KMS-11 (cell line): ENCODE data around the gene DNAH17.

ENCODE experiments used
- H2AFZ ChIP-seq: fragments of 200-600 bp; sonication (generic); 2 replicates; pipeline ENCODE4 v1.6.1; 2016; ENCODE audit warnings: antibody characterized with exemption, mixed run types, low read depth
- H3K27ac ChIP-seq: fragments of 200-600 bp; sonication (generic); 2 replicates; pipeline ENCODE4 v1.6.1; 2016; ENCODE audit warnings: mild to moderate bottlenecking, mixed run types
- H3K27me3 ChIP-seq: fragments of 200-600 bp; sonication (generic); 2 replicates; pipeline ENCODE4 v1.6.1; 2017; ENCODE audit warnings: mild to moderate bottlenecking, low read depth, mixed run types, moderate library complexity; ENCODE audit not compliant: insufficient read depth
- H3K36me3 ChIP-seq: fragments of 200-600 bp; sonication (generic); 2 replicates; pipeline ENCODE4 v1.6.1; 2017; ENCODE audit warnings: mild to moderate bottlenecking, mixed run types; ENCODE audit not compliant: insufficient read depth
- H3K4me1 ChIP-seq: fragments of 200-600 bp; sonication (generic); 2 replicates; pipeline ENCODE4 v1.6.1; 2016; ENCODE audit warnings: mild to moderate bottlenecking, low read depth, mixed run types; ENCODE audit not compliant: poor library complexity, severe bottlenecking
- H3K4me2 ChIP-seq: fragments of 200-600 bp; sonication (generic); 2 replicates; pipeline ENCODE4 v1.7.0; 2016; ENCODE audit warnings: mild to moderate bottlenecking, mixed run types
- H3K4me3 ChIP-seq: fragments of 200-600 bp; sonication (generic); IDR thresholded peaks from 2 replicates; pipeline ENCODE4 v1.6.1; 2017; ENCODE audit warnings: low read depth, low read length, mixed read lengths; ENCODE audit not compliant: insufficient read depth
- H3K79me2 ChIP-seq: fragments of 200-600 bp; sonication (generic); 2 replicates; pipeline ENCODE4 v1.6.1; 2016; ENCODE audit warnings: low read depth, mixed run types; ENCODE audit not compliant: insufficient read depth
- H3K9ac ChIP-seq: fragments of 200-600 bp; sonication (generic); 2 replicates; pipeline ENCODE4 v1.6.1; 2016; ENCODE audit warnings: mild to moderate bottlenecking, mixed run types
- H4K20me1 ChIP-seq: fragments of 200-600 bp; sonication (generic); 2 replicates; pipeline ENCODE4 v1.6.1; 2016; ENCODE audit warnings: mild to moderate bottlenecking, mixed run types; ENCODE audit not compliant: insufficient read depth
- CTCF ChIP-seq: fragments of 200-600 bp; sonication (generic); conservative IDR thresholded peaks from 2 replicates; pipeline ENCODE4 v1.6.1; 2017; ENCODE audit warnings: low read depth, mild to moderate bottlenecking, antibody characterized with exemption, low read length, moderate library complexity, mixed read lengths

DNAH17 gene

GRCh38 chr17:78414178-78415162 is 162.7 kb downstream of the DNAH17 start:
- TF ChIP-seq CTCF: no peak

GRCh38 chr17:78412403-78412802 is 164.8 kb downstream of the DNAH17 start:
- Histone ChIP-seq H3K4me2 (no peak overlapping the region), H3K36me3 (no peaks in the 10 kb centered on the region), H3K4me3 (no peak overlapping the region), H3K79me2 (no peaks in the 10 kb centered on the region; the same call in 1 of the 2 replicates), H3K27ac (no peak overlapping the region), H3K27me3 (no peaks in the 10 kb centered on the region), H3K9ac (no peak overlapping the region), H2AFZ (no peak overlapping the region), H4K20me1 (no peaks in the 10 kb centered on the region; the same call in 1 of the 2 replicates), H3K4me1 (no peaks in the 10 kb centered on the region)
- peak; percentile 52; the same call in 1 of the 2 replicates for TF ChIP-seq CTCF

More at GRCh38 chr17:78414178-78415162, 162.7 kb downstream of the DNAH17 start:
- Histone ChIP-seq H3K27ac (no peak overlapping the region), H3K79me2 (no peaks in the 10 kb centered on the region), H3K4me1 (no peaks in the 10 kb centered on the region), H3K4me3 (no peak overlapping the region), H3K36me3 (no peaks in the 10 kb centered on the region), H3K9ac (no peak overlapping the region), H3K27me3 (no peaks in the 10 kb centered on the region), H3K4me2 (no peak overlapping the region), H4K20me1 (no peaks in the 10 kb centered on the region), H2AFZ (no peak overlapping the region)

DNA sequence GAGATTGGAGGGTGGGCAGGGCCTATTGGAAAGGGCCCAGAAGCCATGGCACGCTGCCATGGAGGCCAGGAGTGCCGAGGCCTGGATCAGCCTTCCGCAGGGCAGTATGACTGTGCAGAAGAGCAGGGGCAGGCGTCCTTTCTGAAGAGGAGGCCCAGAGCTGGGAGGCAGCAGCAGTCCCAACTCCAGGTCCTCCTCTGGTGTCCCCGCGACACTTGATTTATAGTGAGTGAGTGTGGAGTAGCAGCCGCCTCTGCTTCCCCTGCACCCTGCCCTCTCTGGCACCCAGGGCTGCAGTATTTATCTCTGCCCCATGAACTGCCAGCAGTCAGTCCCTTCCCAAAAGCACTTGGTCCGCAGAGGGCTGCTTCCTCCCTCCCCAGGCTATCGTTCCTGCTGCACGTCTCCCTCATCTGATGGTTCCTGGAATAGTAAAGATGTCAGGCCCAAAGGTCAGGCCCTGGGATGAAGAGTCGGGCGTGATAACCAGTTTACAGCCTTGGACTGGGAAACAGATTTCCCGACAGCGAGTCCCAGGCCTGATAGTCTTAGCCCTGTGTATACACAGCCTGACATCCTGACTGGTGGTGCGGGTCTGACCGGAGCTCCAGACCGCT is 165.8 kb downstream of the DNAH17 start:
- Histone ChIP-seq H3K36me3 (no peaks in the 10 kb centered on the region), H3K27ac (no peak overlapping the region)
- TF ChIP-seq CTCF: no peak

GRCh38 chr17:78409191-78409928 is 167.8 kb downstream of the DNAH17 start:
- Histone ChIP-seq H3K79me2 (no peaks in the 10 kb centered on the region; the same call in 1 of the 2 replicates), H3K27ac (no peak overlapping the region), H3K4me3 (no peak overlapping the region), H3K4me2 (no peak overlapping the region), H3K36me3 (no peaks in the 10 kb centered on the region; the same call in 1 of the 2 replicates), H3K4me1 (no peaks in the 10 kb centered on the region), H4K20me1 (no peaks in the 10 kb centered on the region; the same call in 1 of the 2 replicates), H3K9ac (no peak overlapping the region), H3K27me3 (no peaks in the 10 kb centered on the region), H2AFZ (no peak overlapping the region)
- TF ChIP-seq CTCF: no peak

More for the DNA sequence above, 165.8 kb downstream of the DNAH17 start:
- Histone ChIP-seq H3K79me2 (no peaks in the 10 kb centered on the region; the same call in 1 of the 2 replicates), H3K27me3 (no peaks in the 10 kb centered on the region), H3K9ac (no peak overlapping the region), H3K4me2 (no peak overlapping the region), H3K4me3 (no peak overlapping the region), H3K4me1 (no peaks in the 10 kb centered on the region), H2AFZ (no peak overlapping the region), H4K20me1 (no peaks in the 10 kb centered on the region; the same call in 1 of the 2 replicates)
